AG04449 (cell line): ENCODE results near the gene BSPH1.
"Not testable (repeated sequence)": the region's sequence is repeated elsewhere in the genome, so short reads cannot be mapped to it uniquely, and the experiment has no call there.

ENCODE experiments used
- CTCF ChIA-PET: fragments of 350-600 bp; formaldehyde crosslinking; extraction: SDS; loops from one replicate; lab custom pipeline; 2021; ENCODE audit warnings: antibody characterized with exemption; lab: Yijun Ruan, JAX
- POLR2A ChIA-PET: fragments of 400-600, 350-600 bp; formaldehyde crosslinking; extraction: SDS; loops from one replicate; lab custom pipeline; 2020; ENCODE audit warnings: antibody characterized with exemption, inconsistent platforms; lab: Yijun Ruan, JAX
- DNase-seq: peaks from one replicate; pipeline ENCODE4 v3.0.0-alpha.2; 2010; ENCODE audit warnings: low read depth, low spot score
- H3K4me3 ChIP-seq: 2 replicates; pipeline ENCODE4 v1.5.1; 2011; ENCODE audit warnings: low read depth, mild to moderate bottlenecking, control low read depth, low read length
- TF ChIP-seq, protein P1 (sequence below): IDR thresholded peaks from one replicate; pipeline ENCODE4 v1.5.1; 2011; ENCODE audit warnings: mild to moderate bottlenecking, moderate library complexity, low read length, control low read depth, inconsistent platforms; ENCODE audit not compliant: insufficient read depth; ENCODE audit errors: missing control alignments

BSPH1 gene

GRCh38 chr19:48000846-48001245 lies 8.9 kb upstream of the BSPH1 start:
- ChIA-PET CTCF (interaction anchor here (0.8 kb wide), 1 partner anchor 152 kb away, joined by 3 read pairs; no protein-coding TSS in a partner anchor), POLR2A (no interaction called here)
- DNase-seq: no peak
- TF ChIP-seq, protein P1, sequence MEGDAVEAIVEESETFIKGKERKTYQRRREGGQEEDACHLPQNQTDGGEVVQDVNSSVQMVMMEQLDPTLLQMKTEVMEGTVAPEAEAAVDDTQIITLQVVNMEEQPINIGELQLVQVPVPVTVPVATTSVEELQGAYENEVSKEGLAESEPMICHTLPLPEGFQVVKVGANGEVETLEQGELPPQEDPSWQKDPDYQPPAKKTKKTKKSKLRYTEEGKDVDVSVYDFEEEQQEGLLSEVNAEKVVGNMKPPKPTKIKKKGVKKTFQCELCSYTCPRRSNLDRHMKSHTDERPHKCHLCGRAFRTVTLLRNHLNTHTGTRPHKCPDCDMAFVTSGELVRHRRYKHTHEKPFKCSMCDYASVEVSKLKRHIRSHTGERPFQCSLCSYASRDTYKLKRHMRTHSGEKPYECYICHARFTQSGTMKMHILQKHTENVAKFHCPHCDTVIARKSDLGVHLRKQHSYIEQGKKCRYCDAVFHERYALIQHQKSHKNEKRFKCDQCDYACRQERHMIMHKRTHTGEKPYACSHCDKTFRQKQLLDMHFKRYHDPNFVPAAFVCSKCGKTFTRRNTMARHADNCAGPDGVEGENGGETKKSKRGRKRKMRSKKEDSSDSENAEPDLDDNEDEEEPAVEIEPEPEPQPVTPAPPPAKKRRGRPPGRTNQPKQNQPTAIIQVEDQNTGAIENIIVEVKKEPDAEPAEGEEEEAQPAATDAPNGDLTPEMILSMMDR: no peak
- no peak overlapping the region for H3K4me3 ChIP-seq

- TF ChIP-seq, protein P1: no peak
- POLR2A ChIA-PET: no interaction called here
These were observed 6.8 kb upstream of the BSPH1 start for GRCh38 chr19:47998800-47999199.

DNA sequence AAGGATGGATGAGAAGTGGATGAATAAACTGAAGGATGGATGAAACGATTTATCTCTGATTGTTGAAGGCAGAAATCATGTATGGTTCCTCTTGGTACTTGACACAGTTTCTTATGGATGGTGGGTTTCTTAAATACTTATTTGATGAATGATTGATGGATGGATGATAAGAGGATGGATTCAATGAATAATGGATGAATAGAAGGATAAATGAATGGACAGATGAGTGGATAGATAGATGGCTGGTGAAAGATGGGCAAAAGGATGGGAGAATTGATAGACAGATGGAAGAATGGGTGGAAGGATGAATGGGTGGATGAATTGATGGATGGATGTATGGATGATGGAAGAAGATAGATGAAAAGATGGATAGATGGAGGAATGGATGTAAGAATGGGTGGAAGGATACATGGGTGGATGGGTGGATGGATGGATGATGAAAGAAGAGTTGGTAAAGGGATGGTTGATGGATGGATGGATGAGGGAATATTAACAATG lies 4.3 kb upstream of the BSPH1 start:
- ChIA-PET POLR2A (no interaction called here), CTCF (interaction anchor here (1.7 kb wide), 1 partner anchor 33 kb away, joined by 5 read pairs; no protein-coding TSS in a partner anchor)
- H3K4me3 ChIP-seq: no peak overlapping the region
- TF ChIP-seq, protein P1: no peak
- no peak for DNase-seq

More at GRCh38 chr19:47998800-47999199, 6.8 kb upstream of the BSPH1 start:
- DNase-seq: no peak
- CTCF ChIA-PET: no interaction called here
- no peak overlapping the region for H3K4me3 ChIP-seq

DNA sequence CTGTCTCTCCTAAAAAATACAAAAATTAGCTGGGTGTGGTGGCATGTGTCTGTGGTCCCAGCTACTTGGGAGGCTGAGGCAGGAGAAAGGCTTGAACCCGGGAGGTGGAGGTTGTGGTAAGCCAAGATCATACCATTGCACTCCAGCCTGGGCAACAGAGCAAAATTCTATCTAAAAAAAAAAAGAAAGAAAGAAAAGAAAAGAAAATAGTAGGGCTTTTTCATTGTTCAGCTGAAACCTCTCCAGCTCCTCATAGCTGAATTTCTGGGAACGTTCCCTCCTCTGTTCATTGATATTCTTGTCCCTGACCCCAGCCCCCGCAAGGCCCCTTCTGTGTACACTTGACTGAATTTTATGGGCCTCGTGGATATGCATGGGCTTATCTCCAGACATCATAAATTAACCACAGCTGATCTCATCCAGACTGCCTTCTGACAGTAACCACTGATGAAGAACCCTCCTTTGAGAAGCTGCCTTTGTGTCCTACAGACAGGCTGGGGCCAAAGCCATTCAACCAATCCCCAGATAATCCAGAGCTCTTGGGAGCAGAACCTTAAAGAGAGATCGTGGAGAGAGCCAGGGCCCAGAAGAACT lies 2.3 kb upstream of the BSPH1 start, which contains the start of gene ELSPBP1:
ELSPBP1 (plus strand) TSS at position 424 of the 594 bp plus-strand sequence. CDS start 14,036 bp downstream, outside the sequence.
- DNase-seq: no peak
- CTCF ChIA-PET: interaction anchor here (1.7 kb wide), 1 partner anchor 31 kb away, joined by 5 read pairs; no protein-coding TSS in a partner anchor

DNA sequence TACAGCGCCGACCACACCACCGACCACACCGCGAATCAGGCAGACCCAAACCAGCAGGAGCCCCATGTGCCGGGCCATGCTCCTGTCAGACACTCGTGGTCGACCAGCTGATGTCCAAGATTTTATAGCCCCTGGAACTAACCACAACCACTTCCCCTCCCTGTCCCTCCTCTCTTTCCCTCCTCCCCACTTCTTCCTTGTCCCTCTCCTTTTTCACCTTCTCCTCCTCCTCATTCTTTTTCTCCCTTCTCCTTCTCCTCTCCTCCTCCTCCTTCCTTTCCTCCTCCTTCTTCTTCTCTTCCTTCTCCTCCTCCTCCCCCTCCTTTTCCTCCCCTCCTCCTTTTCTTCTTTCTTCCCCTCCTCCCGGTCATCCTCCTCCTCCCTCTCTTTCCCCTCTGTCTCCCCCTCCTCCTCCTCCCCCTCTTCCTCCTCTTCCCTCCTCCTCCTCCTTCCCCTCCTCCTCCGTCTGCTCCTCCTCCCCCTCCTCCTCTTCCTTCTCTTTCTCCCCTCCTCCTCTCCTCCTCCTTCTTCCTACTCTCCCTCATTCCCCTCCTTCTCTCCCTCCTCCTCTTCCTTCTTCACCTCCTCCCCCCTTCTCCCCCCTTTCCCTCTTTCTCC lies 670 bp downstream of the BSPH1 start:
- TF ChIP-seq, protein P1: no peak
- ChIA-PET CTCF (no interaction called here), POLR2A (no interaction called here)
- no peak overlapping the region for H3K4me3 ChIP-seq
- DNase-seq: no peak

More for the DNA sequence above, 2.3 kb upstream of the BSPH1 start, which contains the start of gene ELSPBP1:
- TF ChIP-seq, protein P1: no peak
- H3K4me3 ChIP-seq: no peak within 1 kb of the TSS
- POLR2A ChIA-PET: no interaction called here

- DNase-seq: no peak
- ChIA-PET CTCF (interaction anchor here (1.9 to 2.6 kb wide), 2 partner anchors 10 to 179 kb away, joined by 5 to 19 read pairs; no protein-coding TSS in a partner anchor), POLR2A (no interaction called here)
- no peak overlapping the region for H3K4me3 ChIP-seq
- TF ChIP-seq, protein P1: no peak
These were observed 18.4 kb downstream of the BSPH1 start for GRCh38 chr19:47973529-47973928.

DNA sequence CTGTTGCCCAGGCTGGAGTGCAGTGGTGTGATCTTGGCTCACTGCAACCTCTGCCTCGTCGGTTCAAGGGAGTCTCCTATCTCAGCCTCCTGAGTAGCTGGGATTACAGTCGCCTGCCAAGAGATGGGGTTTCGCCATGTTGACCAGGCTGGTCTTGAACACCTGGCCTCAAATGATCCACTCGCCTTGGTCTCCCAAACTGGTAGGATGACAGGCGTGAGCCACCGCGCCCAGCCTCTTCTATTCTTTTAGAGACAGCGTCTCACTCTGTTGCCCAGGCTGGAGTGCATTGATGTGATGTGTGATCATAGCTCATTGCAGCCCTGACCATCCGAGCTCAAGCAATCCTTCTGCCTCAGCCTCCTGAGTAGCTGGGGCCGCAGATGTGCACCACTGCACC lies 36.0 kb downstream of the BSPH1 start:
- H3K4me3 ChIP-seq, POLR2A ChIA-PET, DNase-seq, CTCF ChIA-PET: not testable (repeated sequence)

DNA sequence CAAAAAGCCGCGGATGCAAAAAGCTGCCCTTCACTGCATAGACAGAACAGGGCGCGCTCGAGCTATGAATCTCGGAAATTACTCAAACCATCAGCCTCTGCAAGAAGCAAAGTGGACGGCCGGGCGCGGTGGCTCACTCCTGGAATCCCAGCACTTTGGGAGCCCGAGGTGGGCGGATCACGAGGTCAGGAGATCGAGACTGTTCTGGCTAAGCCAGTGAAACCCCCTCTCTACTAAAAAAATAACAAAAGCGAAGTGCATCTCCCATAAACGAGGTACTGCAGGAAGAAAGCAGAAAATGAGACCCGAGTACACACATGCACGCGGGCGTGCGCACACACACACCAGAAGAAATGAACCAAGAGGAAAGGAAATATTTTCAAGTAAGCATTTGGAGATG lies 39.8 kb downstream of the BSPH1 start:
- POLR2A ChIA-PET, H3K4me3 ChIP-seq, DNase-seq, CTCF ChIA-PET: not testable (repeated sequence)
